ENCODE measurements around the gene FOXRED2. TPM values are rescaled to one million over a fixed set of nuclear protein-coding genes. Genes with fewer than 3 reads are reported as not detected.

FOXRED2 gene
- total and polyA plus RNA-seq, 2 experiments from 2014 or later, result 11.5 to 38.3 TPM

DNA sequence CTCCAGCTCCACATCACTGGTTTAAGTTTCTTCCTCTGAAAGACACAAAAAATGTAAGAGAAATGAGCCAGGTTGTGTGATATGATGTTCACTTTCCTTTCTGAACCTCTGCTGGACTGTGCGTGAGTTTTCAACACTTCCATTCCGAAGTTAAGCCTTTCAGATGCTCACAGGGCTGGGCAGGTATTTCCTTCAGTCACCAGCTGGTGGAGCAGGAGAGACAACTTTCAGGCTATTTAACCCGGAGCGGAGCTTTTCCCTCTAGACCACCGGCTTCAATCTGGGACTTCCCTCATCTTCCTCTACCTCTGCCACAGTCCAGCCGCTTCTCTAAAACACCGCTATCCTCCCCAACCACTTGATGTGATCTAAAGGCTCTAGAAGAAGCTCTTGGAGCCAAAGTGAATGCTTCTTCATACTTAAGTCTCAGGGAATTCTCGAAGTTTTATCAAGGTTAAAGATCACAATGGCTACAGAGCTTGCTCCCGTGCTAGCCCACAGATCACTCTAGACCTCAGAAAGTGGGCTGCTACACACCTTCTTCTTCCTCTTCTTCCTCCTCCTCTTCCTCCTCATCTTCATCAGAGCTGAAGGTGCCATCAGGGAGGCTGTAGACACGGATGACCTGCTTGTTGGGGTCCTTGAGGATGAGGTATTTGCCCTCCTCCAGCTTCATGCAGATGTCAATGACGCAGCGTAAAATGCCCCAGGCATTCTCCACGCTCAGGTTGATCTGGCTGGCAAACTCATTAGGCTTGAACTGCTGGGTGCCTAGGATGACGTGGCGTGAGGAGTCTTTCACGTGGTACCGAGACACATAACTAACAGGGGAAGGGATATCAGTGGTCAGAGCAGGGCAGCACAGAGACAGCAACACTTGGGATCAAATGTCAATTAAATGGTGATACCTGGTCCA is 4.4 kb upstream of the FOXRED2 start:
- Histone ChIP-seq H3K9me2 (ENCODE audit: insufficient read depth) (no peaks in the 10 kb centered on the region), H4K20me1 (replicated peaks; ENCODE audit: insufficient read depth) (no peaks in the 10 kb centered on the region; the same call in none of the 2 replicates), H3K79me2 (replicated peaks; ENCODE audit: insufficient read depth) (no peaks in the 10 kb centered on the region), H3K27ac (ENCODE audit: low read depth) (peak overlapping the region; percentile 87), H3K4me2 (no peak overlapping the region), H3K27me3 (ENCODE audit: insufficient read depth) (peaks cover 7% of the 10 kb centered on the region), H3K4me3 (no peak overlapping the region), H3K4me1 (ENCODE audit: insufficient read depth) (no peaks in the 10 kb centered on the region), H3F3A (replicated peaks; ENCODE audit: low read depth) (peaks cover 32% of the 10 kb centered on the region), H2AFZ (no peak overlapping the region), H3K36me3 (ENCODE audit: insufficient read depth) (peaks cover 58% of the 10 kb centered on the region)
- TF ChIP-seq STAT1 (IDR thresholded peaks at IDR 0.05; ENCODE audit: unreplicated experiment) (no peak), EZH2 (IDR thresholded peaks at IDR 0.05; ENCODE audit: low read depth, unreplicated experiment) (no peak)
- TF ChIP-seq, protein P1, sequence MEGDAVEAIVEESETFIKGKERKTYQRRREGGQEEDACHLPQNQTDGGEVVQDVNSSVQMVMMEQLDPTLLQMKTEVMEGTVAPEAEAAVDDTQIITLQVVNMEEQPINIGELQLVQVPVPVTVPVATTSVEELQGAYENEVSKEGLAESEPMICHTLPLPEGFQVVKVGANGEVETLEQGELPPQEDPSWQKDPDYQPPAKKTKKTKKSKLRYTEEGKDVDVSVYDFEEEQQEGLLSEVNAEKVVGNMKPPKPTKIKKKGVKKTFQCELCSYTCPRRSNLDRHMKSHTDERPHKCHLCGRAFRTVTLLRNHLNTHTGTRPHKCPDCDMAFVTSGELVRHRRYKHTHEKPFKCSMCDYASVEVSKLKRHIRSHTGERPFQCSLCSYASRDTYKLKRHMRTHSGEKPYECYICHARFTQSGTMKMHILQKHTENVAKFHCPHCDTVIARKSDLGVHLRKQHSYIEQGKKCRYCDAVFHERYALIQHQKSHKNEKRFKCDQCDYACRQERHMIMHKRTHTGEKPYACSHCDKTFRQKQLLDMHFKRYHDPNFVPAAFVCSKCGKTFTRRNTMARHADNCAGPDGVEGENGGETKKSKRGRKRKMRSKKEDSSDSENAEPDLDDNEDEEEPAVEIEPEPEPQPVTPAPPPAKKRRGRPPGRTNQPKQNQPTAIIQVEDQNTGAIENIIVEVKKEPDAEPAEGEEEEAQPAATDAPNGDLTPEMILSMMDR (conservative IDR thresholded peaks at IDR 0.05; ENCODE audit: low read depth in 2 of 2), result peak; percentile 54 to 61
- ATAC-seq (peak; percentile 36), DNase-seq (ENCODE audit: low spot score) (peak; percentile 82)
- Mint-ChIP-seq H3K27me3 (ENCODE audit: insufficient read depth, low read depth, poor library complexity) (peaks cover 16% of the 10 kb centered on the region), H3K4me1 (no peaks in the 10 kb centered on the region), H3K27ac (peak overlapping the region; percentile 81), H3K4me3 (no peak overlapping the region; the same call in 2 of the 3 replicates), H3K36me3 (ENCODE audit: low read depth) (peaks cover 71% of the 10 kb centered on the region), H3K9me3 (peaks cover 14% of the 10 kb centered on the region; the same call in 2 of the 3 replicates)

DNA sequence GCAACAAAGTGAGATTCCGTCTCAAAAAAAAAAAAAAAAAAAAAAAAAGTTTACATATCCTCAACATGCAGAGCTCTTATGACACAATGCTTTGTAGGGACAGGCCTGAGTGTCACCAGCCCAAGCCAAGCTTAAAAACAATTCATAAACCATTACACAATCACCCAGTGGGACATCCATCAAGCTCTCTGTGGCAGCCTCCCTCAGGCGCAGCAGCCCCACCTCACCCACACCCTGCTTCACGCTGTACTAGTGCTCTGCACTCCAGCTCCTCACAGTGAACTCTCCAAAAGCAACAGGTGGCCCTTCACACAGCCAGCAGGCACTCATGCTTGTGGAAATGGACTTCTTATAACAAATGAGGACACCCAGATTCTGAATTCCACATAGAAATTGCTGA is 3.5 kb upstream of the FOXRED2 start:
- H3F3A ChIP-seq (replicated peaks; ENCODE audit: low read depth), result peaks cover 32% of the 10 kb centered on the region
- no peaks in the 10 kb centered on the region for H3K4me1 ChIP-seq (ENCODE audit: insufficient read depth)
- Mint-ChIP-seq H3K27me3 (ENCODE audit: insufficient read depth, low read depth, poor library complexity) (peaks cover 16% of the 10 kb centered on the region), H3K27ac (no peak overlapping the region), H3K36me3 (ENCODE audit: low read depth) (peaks cover 68% of the 10 kb centered on the region), H3K4me3 (no peak overlapping the region), H3K4me1 (no peaks in the 10 kb centered on the region), H3K9me3 (peaks cover 14% of the 10 kb centered on the region; the same call in 2 of the 3 replicates)
- DNase-seq (ENCODE audit: low spot score), result no peak
- H4K20me1 ChIP-seq (replicated peaks; ENCODE audit: insufficient read depth), result no peaks in the 10 kb centered on the region; the same call in none of the 2 replicates
- H3K9me2 ChIP-seq (ENCODE audit: insufficient read depth), result no peaks in the 10 kb centered on the region
- no peak overlapping the region for H3K4me2 ChIP-seq
- H3K79me2 ChIP-seq (replicated peaks; ENCODE audit: insufficient read depth), result no peaks in the 10 kb centered on the region; the same call in none of the 2 replicates
- no peak overlapping the region for H2AFZ ChIP-seq
- no peak for ATAC-seq
- peaks cover 7% of the 10 kb centered on the region for H3K27me3 ChIP-seq (ENCODE audit: insufficient read depth)
- peaks cover 50% of the 10 kb centered on the region for H3K36me3 ChIP-seq (ENCODE audit: insufficient read depth)
- H3K27ac ChIP-seq (ENCODE audit: low read depth), result no peak overlapping the region
- H3K4me3 ChIP-seq, result no peak overlapping the region
- TF ChIP-seq EZH2 (IDR thresholded peaks at IDR 0.05; ENCODE audit: low read depth, unreplicated experiment) (no peak), CREB1 (CRISPR knock-in tag; IDR thresholded peaks at IDR 0.05; ENCODE audit: low read depth) (no peak), NANOG (IDR thresholded peaks at IDR 0.05; ENCODE audit: borderline replicate concordance) (no peak)
- TF ChIP-seq, protein P2, sequence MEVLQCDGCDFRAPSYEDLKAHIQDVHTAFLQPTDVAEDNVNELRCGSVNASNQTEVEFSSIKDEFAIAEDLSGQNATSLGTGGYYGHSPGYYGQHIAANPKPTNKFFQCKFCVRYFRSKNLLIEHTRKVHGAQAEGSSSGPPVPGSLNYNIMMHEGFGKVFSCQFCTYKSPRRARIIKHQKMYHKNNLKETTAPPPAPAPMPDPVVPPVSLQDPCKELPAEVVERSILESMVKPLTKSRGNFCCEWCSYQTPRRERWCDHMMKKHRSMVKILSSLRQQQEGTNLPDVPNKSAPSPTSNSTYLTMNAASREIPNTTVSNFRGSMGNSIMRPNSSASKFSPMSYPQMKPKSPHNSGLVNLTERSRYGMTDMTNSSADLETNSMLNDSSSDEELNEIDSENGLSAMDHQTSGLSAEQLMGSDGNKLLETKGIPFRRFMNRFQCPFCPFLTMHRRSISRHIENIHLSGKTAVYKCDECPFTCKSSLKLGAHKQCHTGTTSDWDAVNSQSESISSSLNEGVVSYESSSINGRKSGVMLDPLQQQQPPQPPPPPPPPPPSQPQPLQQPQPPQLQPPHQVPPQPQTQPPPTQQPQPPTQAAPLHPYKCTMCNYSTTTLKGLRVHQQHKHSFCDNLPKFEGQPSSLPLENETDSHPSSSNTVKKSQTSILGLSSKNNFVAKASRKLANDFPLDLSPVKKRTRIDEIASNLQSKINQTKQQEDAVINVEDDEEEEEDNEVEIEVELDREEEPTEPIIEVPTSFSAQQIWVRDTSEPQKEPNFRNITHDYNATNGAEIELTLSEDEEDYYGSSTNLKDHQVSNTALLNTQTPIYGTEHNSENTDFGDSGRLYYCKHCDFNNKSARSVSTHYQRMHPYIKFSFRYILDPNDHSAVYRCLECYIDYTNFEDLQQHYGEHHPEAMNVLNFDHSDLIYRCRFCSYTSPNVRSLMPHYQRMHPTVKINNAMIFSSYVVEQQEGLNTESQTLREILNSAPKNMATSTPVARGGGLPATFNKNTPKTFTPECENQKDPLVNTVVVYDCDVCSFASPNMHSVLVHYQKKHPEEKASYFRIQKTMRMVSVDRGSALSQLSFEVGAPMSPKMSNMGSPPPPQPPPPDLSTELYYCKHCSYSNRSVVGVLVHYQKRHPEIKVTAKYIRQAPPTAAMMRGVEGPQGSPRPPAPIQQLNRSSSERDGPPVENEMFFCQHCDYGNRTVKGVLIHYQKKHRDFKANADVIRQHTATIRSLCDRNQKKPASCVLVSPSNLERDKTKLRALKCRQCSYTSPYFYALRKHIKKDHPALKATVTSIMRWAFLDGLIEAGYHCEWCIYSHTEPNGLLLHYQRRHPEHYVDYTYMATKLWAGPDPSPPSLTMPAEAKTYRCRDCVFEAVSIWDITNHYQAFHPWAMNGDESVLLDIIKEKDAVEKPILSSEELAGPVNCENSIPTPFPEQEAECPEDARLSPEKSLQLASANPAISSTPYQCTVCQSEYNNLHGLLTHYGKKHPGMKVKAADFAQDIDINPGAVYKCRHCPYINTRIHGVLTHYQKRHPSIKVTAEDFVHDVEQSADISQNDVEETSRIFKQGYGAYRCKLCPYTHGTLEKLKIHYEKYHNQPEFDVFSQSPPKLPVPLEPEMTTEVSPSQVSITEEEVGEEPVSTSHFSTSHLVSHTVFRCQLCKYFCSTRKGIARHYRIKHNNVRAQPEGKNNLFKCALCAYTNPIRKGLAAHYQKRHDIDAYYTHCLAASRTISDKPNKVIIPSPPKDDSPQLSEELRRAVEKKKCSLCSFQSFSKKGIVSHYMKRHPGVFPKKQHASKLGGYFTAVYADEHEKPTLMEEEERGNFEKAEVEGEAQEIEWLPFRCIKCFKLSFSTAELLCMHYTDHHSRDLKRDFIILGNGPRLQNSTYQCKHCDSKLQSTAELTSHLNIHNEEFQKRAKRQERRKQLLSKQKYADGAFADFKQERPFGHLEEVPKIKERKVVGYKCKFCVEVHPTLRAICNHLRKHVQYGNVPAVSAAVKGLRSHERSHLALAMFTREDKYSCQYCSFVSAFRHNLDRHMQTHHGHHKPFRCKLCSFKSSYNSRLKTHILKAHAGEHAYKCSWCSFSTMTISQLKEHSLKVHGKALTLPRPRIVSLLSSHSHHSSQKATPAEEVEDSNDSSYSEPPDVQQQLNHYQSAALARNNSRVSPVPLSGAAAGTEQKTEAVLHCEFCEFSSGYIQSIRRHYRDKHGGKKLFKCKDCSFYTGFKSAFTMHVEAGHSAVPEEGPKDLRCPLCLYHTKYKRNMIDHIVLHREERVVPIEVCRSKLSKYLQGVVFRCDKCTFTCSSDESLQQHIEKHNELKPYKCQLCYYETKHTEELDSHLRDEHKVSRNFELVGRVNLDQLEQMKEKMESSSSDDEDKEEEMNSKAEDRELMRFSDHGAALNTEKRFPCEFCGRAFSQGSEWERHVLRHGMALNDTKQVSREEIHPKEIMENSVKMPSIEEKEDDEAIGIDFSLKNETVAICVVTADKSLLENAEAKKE (CRISPR knock-in tag; IDR thresholded peaks at IDR 0.05), result no peak
- TF ChIP-seq, protein P1 (conservative IDR thresholded peaks at IDR 0.05; ENCODE audit: low read depth in 2 of 2), result no peak

Measured in GM23338 (cell line).